Measurements from ENCODE around the gene MCF2L2. TPM values are rescaled to one million over a fixed set of nuclear protein-coding genes. Genes with fewer than 3 reads are reported as not detected.
A peak's percentile ranks its signal among the peaks of the same experiment; 100 is the strongest.

Gene MCF2L2
- total RNA-seq, 2 donors from 2014 or later: 0.25 to 1.4 TPM

DNA sequence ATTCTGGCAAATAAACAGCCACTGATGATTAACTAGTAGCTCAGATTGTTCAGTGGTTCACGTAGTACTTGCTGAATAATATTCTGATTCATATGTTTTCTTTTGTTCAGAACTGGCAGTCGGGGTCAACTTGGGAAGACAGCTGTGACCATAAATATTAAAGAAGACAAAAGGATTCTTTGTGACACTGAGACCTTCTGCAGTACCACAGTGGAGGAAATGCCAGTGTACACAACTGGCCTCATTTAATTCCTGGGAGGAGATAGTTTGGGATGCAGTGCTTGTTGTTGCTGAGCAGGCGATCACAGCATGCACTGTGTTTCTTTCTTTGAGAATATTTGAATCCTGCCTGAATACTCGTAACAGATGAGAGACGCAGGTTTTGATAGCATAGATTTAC, 26.7 kb upstream of the MCF2L2 start:
- Histone ChIP-seq H3K36me3 (no peaks in the 10 kb centered on the region), H3K4me3 (no peak overlapping the region), H3K9ac (ENCODE audit: low read depth in 2 of 2, low read length in 2 of 2) (no peak overlapping the region)

DNA sequence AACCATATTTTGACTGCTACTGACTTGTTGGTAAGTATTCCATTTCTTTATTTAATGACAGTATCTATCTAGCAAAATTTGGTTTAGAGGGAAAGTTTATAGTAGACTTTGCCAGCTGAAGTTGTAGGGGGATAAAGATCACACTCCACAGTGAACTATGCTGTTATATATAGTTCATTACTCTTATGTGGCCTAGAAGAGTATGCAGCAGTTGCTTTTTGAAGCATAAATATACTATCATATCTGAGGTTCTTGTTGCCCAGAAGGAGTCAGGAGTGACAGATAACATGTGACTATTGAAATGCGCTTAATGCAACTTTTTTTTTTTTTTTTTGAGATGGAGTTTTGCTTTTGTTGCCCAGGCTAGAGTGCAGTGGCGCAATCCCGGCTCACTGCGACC, 25.6 kb upstream of the MCF2L2 start:
- Histone ChIP-seq H3K4me3 (no peak overlapping the region), H3K9me3 (no peaks in the 10 kb centered on the region), H3K27ac (no peak overlapping the region), H3K9ac (ENCODE audit: low read depth in 2 of 2, low read length in 2 of 2) (no peak overlapping the region), H3K27me3 (no peaks in the 10 kb centered on the region), H3K4me1 (no peaks in the 10 kb centered on the region), H3K36me3 (no peaks in the 10 kb centered on the region)
- intact Hi-C loops (cut with DNase I): no loop called here
- no peak for DNase-seq
- TF ChIP-seq CTCF (IDR thresholded peaks at IDR 0.05): no peak

More for the DNA sequence above, 26.7 kb upstream of the MCF2L2 start:
- no peaks in the 10 kb centered on the region for H3K4me1 ChIP-seq
- TF ChIP-seq CTCF (IDR thresholded peaks at IDR 0.05): no peak
- H3K27ac ChIP-seq: no peak overlapping the region
- no peaks in the 10 kb centered on the region for H3K9me3 ChIP-seq
- H3K27me3 ChIP-seq: no peaks in the 10 kb centered on the region
- no peak for DNase-seq
- intact Hi-C loops (cut with DNase I): no loop called here

- no peaks in the 10 kb centered on the region for H3K36me3 ChIP-seq
- no peak for TF ChIP-seq CTCF (IDR thresholded peaks at IDR 0.05)
- no peaks in the 10 kb centered on the region for H3K9me3 ChIP-seq
- no peak overlapping the region for H3K9ac ChIP-seq (ENCODE audit: low read depth in 2 of 2, low read length in 2 of 2)
- H3K4me1 ChIP-seq: no peaks in the 10 kb centered on the region
- no peaks in the 10 kb centered on the region for H3K27me3 ChIP-seq
- DNase-seq: no peak
- intact Hi-C loops (cut with DNase I): no loop called here
- H3K27ac ChIP-seq: no peak overlapping the region
- no peak overlapping the region for H3K4me3 ChIP-seq
Observed at GRCh38 chr3:183449791-183450190, 21.4 kb upstream of the MCF2L2 start.

- no peaks in the 10 kb centered on the region for H3K27me3 ChIP-seq
- H3K4me1 ChIP-seq: no peaks in the 10 kb centered on the region
- no peak for DNase-seq
- H3K9me3 ChIP-seq: no peaks in the 10 kb centered on the region
- H3K9ac ChIP-seq (ENCODE audit: low read depth in 2 of 2, low read length in 2 of 2): no peak overlapping the region
- TF ChIP-seq CTCF (IDR thresholded peaks at IDR 0.05): no peak
- intact Hi-C loops (cut with DNase I): no loop called here
- H3K4me3 ChIP-seq: no peak overlapping the region
- H3K27ac ChIP-seq: no peak overlapping the region
- H3K36me3 ChIP-seq: no peaks in the 10 kb centered on the region
Observed at GRCh38 chr3:183449391-183449790, 21.0 kb upstream of the MCF2L2 start.

DNA sequence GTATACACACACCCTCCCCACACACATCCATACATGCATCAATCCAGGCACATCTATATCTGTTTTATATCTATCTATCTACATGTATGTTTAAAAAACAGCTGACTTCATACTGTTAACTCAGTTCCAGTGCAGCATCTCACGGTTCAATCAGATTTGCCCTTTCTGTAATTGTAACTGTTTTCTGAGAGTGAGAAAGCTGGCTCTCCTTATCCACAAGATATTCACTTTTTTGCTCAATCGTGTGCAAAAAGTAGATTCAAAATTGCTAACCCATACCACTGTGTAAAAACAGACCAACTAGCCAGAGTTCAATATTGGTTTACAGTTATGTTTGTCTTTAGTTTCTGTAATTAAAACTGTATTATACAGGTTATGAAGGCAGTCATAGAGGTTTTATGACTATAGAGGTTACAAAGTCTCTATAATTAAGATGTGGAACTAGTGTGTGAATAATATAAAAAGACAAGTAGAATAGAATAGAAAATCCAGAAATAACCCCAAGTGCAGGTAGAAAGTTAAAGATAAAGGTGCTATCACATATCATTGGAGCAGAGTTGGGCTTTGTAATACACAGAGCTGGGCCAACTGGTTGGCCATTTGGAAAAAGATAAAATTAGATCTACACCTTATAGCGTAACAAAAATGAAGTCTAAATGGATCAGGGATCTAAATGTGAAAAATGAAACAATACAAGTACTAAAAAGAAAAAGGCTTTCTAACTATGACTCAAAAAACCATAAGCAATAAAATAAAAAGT, 20.1 kb upstream of the MCF2L2 start:
- Histone ChIP-seq H3K9ac (ENCODE audit: low read depth in 2 of 2, low read length in 2 of 2) (peak overlapping the region in 1 of 2 donors; percentile 74), H3K4me3 (peak overlapping the region; percentile 64), H3K27ac (no peak overlapping the region)

More for the DNA sequence above, 20.1 kb upstream of the MCF2L2 start:
- no peak for DNase-seq
- Histone ChIP-seq H3K36me3 (no peaks in the 10 kb centered on the region), H3K9me3 (no peaks in the 10 kb centered on the region), H3K27me3 (no peaks in the 10 kb centered on the region), H3K4me1 (no peaks in the 10 kb centered on the region)
- no peak for TF ChIP-seq CTCF (IDR thresholded peaks at IDR 0.05)
- intact Hi-C loops (cut with DNase I): no loop called here
